OCI-LY1 (cell line): Measurements from ENCODE around the gene IGF2BP3.

Experiments
- H2AFZ ChIP-seq: fragments of 200-600 bp; sonication (generic), shearing (Covaris generic); 2 replicates; pipeline ENCODE4 v1.6.0; 2014; ENCODE audit warnings: antibody characterized with exemption, mild to moderate bottlenecking, low read length
- H3F3A ChIP-seq: fragments of 200-600 bp; sonication (generic), shearing (Covaris generic); 2 replicates; pipeline ENCODE4 v1.6.0; 2014; ENCODE audit warnings: mild to moderate bottlenecking, antibody characterized with exemption, low read length, moderate library complexity; ENCODE audit not compliant: insufficient read depth
- H3K27ac ChIP-seq: fragments of 200-600 bp; sonication (generic); 2 replicates; pipeline ENCODE4 v1.5.1; 2014; ENCODE audit warnings: low read length, mixed run types, mild to moderate bottlenecking, low read depth; ENCODE audit not compliant: poor library complexity, severe bottlenecking
- H3K27me3 ChIP-seq: fragments of 200-600 bp; sonication (generic); 2 replicates; pipeline ENCODE4 v1.6.0; 2014; ENCODE audit warnings: antibody characterized with exemption, mild to moderate bottlenecking, low read length, moderate library complexity; ENCODE audit not compliant: insufficient read depth
- H3K36me3 ChIP-seq: fragments of 200-600 bp; sonication (generic); 2 replicates; pipeline ENCODE4 v1.6.1; 2014; ENCODE audit warnings: mild to moderate bottlenecking, antibody characterized with exemption, low read length, moderate library complexity, mixed read lengths; ENCODE audit not compliant: insufficient read depth
- H3K4me1 ChIP-seq: fragments of 200-600 bp; sonication (generic); 2 replicates; pipeline ENCODE4 v1.5.1; 2014; ENCODE audit warnings: mild to moderate bottlenecking, low read length, moderate library complexity; ENCODE audit not compliant: insufficient read depth, severe bottlenecking
- H3K4me2 ChIP-seq: fragments of 200-600 bp; sonication (generic), shearing (Covaris generic); 2 replicates; pipeline ENCODE4 v1.6.1; 2014; ENCODE audit warnings: low read length
- H3K4me3 ChIP-seq: fragments of 200-600 bp; sonication (generic); 2 replicates; pipeline ENCODE4 v1.5.1; 2014; ENCODE audit warnings: low read length, low read depth, mild to moderate bottlenecking, mixed read lengths; ENCODE audit not compliant: poor library complexity, severe bottlenecking
- H3K79me2 ChIP-seq: fragments of 200-600 bp; shearing (Covaris generic); 2 replicates; pipeline ENCODE4 v1.6.1; 2016; ENCODE audit warnings: mixed run types, low read length, mixed read lengths; ENCODE audit not compliant: insufficient read depth
- H3K9ac ChIP-seq: fragments of 200-600 bp; sonication (generic), shearing (Covaris generic); 2 replicates; pipeline ENCODE4 v1.6.1; 2014; ENCODE audit warnings: mild to moderate bottlenecking, low read length, mixed read lengths
- H3K9me2 ChIP-seq: fragments of 200-600 bp; sonication (generic), shearing (Covaris generic); 2 replicates; pipeline ENCODE4 v1.6.1; 2014; ENCODE audit warnings: low read depth, mild to moderate bottlenecking, low read length, mixed read lengths
- H3K9me3 ChIP-seq: fragments of 200-600 bp; shearing (Covaris generic); 2 replicates; pipeline ENCODE4 v1.6.1; 2014; ENCODE audit warnings: low read length, mixed read lengths
- H4K20me1 ChIP-seq: fragments of 200-600 bp; sonication (generic), shearing (Covaris generic); 2 replicates; pipeline ENCODE4 v1.6.0; 2016; ENCODE audit warnings: mild to moderate bottlenecking, low read length; ENCODE audit not compliant: insufficient read depth
- EZH2 ChIP-seq: fragments of 200-600 bp; sonication (generic), shearing (Covaris generic); IDR thresholded peaks from 2 replicates; pipeline ENCODE4 v1.8.0; 2017; ENCODE audit warnings: borderline replicate concordance, mixed run types, mild to moderate bottlenecking, antibody characterized with exemption, low read length, moderate library complexity, mixed read lengths
- TF ChIP-seq, protein P1 (sequence below): fragments of 200-600 bp; sonication (generic), shearing (Covaris generic); IDR thresholded peaks from 2 replicates; pipeline ENCODE4 v1.5.1; 2017; ENCODE audit warnings: mild to moderate bottlenecking, antibody characterized with exemption, low read length, moderate library complexity, mixed read lengths

IGF2BP3 gene

DNA sequence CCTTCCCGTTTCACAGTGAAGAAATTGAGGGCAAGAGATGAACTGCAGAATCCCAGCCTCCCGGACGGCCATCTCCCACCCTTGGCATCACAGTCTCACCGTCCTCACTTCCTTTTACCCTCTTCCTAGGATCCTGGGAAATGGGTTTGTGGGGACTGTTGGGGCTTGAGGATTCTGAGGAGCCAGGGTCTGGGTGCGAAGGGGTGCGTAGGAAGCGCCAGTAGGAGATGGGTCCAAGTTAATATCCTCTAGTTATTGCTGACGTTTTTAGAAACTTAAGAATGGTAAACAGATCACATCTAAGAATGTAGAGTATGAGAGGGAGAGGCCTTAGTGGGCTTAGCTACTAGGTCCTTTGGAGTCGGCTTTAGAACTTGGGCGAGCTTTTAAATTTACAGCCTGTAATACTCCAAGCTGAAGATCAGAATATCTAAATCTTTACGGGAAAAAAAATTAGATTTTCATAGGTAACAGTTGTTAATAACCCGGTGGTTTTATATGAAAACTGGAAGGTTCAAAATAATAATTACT lies 170.5 kb downstream of the IGF2BP3 start:
- peak overlapping the region; percentile 95 for H3K4me2 ChIP-seq
- H3K4me3 ChIP-seq, result peak overlapping the region; percentile 82
- no peaks in the 10 kb centered on the region for H3K9me3 ChIP-seq
- H4K20me1 ChIP-seq, result no peaks in the 10 kb centered on the region
- H3K27ac ChIP-seq, result no peak overlapping the region
- H2AFZ ChIP-seq, result no peak overlapping the region
- peaks cover 29% of the 10 kb centered on the region for H3K4me1 ChIP-seq
- peaks cover 31% of the 10 kb centered on the region for H3K36me3 ChIP-seq
- H3K9me2 ChIP-seq, result no peaks in the 10 kb centered on the region
- H3K9ac ChIP-seq, result peak overlapping the region; percentile 82
- H3K79me2 ChIP-seq, result peaks cover 28% of the 10 kb centered on the region
- no peaks in the 10 kb centered on the region for H3F3A ChIP-seq
- TF ChIP-seq EZH2, result no peak
- TF ChIP-seq, protein P1, sequence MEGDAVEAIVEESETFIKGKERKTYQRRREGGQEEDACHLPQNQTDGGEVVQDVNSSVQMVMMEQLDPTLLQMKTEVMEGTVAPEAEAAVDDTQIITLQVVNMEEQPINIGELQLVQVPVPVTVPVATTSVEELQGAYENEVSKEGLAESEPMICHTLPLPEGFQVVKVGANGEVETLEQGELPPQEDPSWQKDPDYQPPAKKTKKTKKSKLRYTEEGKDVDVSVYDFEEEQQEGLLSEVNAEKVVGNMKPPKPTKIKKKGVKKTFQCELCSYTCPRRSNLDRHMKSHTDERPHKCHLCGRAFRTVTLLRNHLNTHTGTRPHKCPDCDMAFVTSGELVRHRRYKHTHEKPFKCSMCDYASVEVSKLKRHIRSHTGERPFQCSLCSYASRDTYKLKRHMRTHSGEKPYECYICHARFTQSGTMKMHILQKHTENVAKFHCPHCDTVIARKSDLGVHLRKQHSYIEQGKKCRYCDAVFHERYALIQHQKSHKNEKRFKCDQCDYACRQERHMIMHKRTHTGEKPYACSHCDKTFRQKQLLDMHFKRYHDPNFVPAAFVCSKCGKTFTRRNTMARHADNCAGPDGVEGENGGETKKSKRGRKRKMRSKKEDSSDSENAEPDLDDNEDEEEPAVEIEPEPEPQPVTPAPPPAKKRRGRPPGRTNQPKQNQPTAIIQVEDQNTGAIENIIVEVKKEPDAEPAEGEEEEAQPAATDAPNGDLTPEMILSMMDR, result no peak
- H3K27me3 ChIP-seq, result no peaks in the 10 kb centered on the region

DNA sequence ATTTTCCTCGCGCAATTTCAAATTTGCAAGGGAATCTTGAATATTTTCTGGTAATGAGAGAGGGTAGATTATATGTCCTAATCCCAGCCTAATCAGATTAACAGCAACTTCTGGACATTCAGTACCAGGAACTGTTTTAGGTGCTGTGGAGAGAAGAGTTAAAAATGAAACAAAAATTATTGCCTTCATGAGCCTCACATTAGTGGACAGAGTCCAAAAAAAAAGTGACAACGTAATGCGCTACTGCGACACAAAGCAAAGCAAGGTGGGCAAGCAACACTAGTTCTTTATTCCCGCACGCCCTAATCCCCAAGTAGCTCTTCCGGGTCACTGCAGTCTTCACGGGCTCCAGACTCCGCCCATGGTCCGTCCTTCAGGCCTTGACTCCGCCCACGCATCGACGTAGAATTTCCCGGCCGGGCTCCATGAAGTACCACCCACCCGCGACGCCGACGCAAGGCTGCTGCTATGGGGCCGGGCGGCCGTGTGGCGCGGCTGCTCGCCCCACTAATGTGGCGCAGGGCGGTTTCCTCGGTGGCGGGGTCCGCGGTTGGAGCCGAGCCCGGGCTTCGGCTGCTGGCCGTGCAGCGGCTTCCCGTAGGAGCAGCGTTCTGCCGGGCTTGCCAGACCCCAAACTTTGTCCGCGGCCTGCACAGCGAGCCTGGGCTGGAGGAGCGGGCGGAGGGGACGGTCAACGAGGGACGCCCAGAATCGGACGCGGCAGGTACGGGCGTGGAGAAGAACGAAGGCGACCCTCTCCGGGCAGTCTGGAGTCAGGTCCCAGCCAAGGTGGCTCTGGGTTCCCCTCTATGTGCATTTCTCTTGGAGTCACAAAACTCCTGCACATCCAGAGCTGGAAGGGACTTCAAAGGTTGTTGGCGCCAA lies 171.2 kb downstream of the IGF2BP3 start, which contains the start of gene MALSU1:
TSS of gene MALSU1 (plus strand) at position 455 of the 885 bp plus-strand sequence. CDS start at position 469, 14 bp downstream.
- Histone ChIP-seq H3K36me3 (peaks cover 24% of the 10 kb centered on the region), H3K27me3 (no peaks in the 10 kb centered on the region)
- TF ChIP-seq, protein P1, result no peak
- TF ChIP-seq EZH2, result no peak

DNA sequence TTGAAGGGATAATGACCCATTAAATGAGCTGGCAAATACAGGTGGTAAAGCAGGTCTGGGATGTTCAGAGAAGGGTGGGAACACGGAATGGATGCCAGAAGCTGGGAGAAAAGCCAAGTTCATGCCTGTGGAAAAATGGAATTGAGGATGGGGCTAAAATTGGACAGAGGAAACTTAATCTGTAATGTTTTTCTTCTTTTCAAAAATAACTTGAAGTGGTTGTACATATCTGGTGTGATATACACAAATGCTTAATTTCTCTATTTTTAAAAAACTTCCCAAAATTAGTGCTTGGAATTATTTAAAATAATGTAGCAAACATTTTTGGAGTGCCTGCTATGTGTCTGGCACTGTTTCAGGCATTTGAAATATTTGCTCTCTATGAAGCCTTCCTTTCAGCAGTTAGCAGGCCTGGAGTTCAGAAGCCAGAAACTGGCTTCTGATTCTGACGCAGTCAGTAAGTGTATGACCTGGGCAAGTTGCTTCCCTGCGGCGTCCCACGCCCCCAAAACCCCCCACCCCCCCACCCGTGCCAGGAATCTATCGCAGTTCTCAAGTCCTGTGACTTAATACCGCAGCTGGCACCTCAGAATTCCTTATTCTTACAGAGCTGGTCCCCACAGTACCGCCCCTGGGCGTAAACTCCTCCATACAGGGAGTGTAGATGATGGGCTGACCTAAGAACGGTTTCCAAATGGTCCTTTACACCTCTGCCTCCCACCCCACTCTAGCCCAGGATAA lies 172.0 kb downstream of the IGF2BP3 start:
- H3F3A ChIP-seq, result no peaks in the 10 kb centered on the region
- H3K79me2 ChIP-seq, result peaks cover 19% of the 10 kb centered on the region
- peak overlapping the region; percentile 95 for H3K4me2 ChIP-seq
- peak overlapping the region; percentile 59 for H2AFZ ChIP-seq
- H3K27me3 ChIP-seq, result no peaks in the 10 kb centered on the region
- H3K9me3 ChIP-seq, result no peaks in the 10 kb centered on the region
- peaks cover 18% of the 10 kb centered on the region for H3K36me3 ChIP-seq
- TF ChIP-seq, protein P1, result no peak
- no peak for TF ChIP-seq EZH2
- H3K4me1 ChIP-seq, result peaks cover 25% of the 10 kb centered on the region
- H4K20me1 ChIP-seq, result no peaks in the 10 kb centered on the region
- peak overlapping the region; percentile 66 for H3K9ac ChIP-seq
- H3K9me2 ChIP-seq, result no peaks in the 10 kb centered on the region
- H3K27ac ChIP-seq, result peak overlapping the region; percentile 54
- peak overlapping the region; percentile 82 for H3K4me3 ChIP-seq

More for the DNA sequence above, 171.2 kb downstream of the IGF2BP3 start, which contains the start of gene MALSU1:
- Histone ChIP-seq H3K4me2 (peak within 1 kb of the TSS; percentile 95), H3K27ac (peak within 1 kb of the TSS; percentile 54), H3K9me3 (no peaks in the 10 kb centered on the region), H3F3A (no peaks in the 10 kb centered on the region), H3K4me3 (peak within 1 kb of the TSS; percentile 82), H4K20me1 (no peaks in the 10 kb centered on the region), H3K79me2 (peaks cover 21% of the 10 kb centered on the region), H3K9me2 (no peaks in the 10 kb centered on the region), H3K9ac (peak within 1 kb of the TSS; percentile 82), H3K4me1 (peaks cover 26% of the 10 kb centered on the region), H2AFZ (peak within 1 kb of the TSS; percentile 59)
